GM10248 (cell line): ENCODE results near the gene ITM2C.

Experiments used
- CTCF ChIA-PET: fragments of 300-600 bp; sonication (Branson Sonifier 250); formaldehyde crosslinking; extraction: SDS; loops from one replicate; lab custom pipeline; 2021; ENCODE audit warnings: antibody characterized with exemption; lab: Yijun Ruan, JAX
- POLR2A ChIA-PET: fragments of 350-650 bp; sonication (Branson Sonifier 250); formaldehyde crosslinking; extraction: SDS; loops from one replicate; lab custom pipeline; 2020; ENCODE audit warnings: antibody characterized with exemption; lab: Yijun Ruan, JAX
- DNase-seq: peaks from one replicate; pipeline ENCODE4 v3.0.0; 2012; ENCODE audit errors: extremely low spot score
- TF ChIP-seq, protein P1 (sequence below): IDR thresholded peaks from 2 replicates; pipeline ENCODE4 v1.5.1; 2012; ENCODE audit warnings: mild to moderate bottlenecking, low read depth; ENCODE audit errors: extremely low read depth, missing control alignments, control extremely low read depth

Gene ITM2C

DNA sequence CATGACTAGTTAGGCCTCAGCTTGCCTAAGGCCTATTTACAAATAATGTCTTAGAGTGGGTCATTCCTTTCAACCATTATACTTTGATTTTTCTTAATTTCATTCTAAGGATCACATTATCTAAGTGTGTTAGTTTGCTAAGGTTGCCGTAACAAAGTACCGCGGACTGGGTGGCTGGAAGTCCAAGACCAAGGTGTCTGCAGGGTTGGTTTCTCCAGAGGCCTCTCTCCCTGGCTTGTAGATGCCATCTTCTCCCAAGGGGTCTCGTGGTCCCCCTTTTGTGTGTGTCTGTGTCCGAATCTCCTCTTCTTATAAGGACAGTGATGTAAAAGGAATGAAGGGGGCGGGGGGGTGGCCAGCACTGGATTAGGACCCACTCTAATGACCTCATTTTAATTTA, 18.4 kb upstream of the ITM2C start:
- DNase-seq, result no peak
- ChIA-PET CTCF (interaction anchor here (0.7 to 4.3 kb wide), 6 partner anchors 13 to 140 kb away, joined by 3 to 39 read pairs (median 6); partner anchors contain the start of gene ITM2C), POLR2A (no interaction called here)
- TF ChIP-seq, protein P1, sequence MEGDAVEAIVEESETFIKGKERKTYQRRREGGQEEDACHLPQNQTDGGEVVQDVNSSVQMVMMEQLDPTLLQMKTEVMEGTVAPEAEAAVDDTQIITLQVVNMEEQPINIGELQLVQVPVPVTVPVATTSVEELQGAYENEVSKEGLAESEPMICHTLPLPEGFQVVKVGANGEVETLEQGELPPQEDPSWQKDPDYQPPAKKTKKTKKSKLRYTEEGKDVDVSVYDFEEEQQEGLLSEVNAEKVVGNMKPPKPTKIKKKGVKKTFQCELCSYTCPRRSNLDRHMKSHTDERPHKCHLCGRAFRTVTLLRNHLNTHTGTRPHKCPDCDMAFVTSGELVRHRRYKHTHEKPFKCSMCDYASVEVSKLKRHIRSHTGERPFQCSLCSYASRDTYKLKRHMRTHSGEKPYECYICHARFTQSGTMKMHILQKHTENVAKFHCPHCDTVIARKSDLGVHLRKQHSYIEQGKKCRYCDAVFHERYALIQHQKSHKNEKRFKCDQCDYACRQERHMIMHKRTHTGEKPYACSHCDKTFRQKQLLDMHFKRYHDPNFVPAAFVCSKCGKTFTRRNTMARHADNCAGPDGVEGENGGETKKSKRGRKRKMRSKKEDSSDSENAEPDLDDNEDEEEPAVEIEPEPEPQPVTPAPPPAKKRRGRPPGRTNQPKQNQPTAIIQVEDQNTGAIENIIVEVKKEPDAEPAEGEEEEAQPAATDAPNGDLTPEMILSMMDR, result no peak

DNA sequence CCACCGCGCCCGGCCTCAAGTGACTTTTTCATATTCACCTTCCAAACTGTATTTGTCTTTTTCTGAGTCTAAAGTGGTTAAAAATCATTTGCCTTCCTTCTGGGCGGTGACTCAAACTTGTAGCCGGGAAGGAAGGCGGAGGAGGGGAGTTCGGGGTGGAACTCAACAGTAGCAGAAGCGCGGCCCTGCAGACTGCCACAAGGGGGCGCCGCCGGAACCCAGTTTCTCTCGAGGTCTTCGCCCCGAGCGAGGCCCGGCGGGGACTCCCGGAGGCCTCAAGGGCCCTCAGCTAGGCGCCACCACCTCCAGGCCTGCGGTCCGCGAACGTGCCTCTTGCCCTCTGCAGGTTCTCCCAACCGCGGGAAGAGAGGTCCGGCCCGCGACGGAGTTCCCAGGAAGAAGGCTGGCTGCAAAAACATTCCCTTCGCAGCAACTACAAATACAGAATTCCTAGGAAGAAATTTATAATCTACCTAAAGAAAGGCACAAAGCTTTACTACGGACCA, 16.8 kb upstream of the ITM2C start:
- ChIA-PET POLR2A (interaction anchor here (0.6 kb wide), 1 partner anchor 144 kb away, joined by 6 read pairs; no protein-coding TSS in a partner anchor), CTCF (interaction anchor here (0.6 to 4.3 kb wide), 38 partner anchors 8 to 565 kb away, joined by 3 to 39 read pairs (median 5); partner anchors contain the start of gene ITM2C)
- TF ChIP-seq, protein P1, result peak; percentile 91
- peak; percentile 92 for DNase-seq

DNA sequence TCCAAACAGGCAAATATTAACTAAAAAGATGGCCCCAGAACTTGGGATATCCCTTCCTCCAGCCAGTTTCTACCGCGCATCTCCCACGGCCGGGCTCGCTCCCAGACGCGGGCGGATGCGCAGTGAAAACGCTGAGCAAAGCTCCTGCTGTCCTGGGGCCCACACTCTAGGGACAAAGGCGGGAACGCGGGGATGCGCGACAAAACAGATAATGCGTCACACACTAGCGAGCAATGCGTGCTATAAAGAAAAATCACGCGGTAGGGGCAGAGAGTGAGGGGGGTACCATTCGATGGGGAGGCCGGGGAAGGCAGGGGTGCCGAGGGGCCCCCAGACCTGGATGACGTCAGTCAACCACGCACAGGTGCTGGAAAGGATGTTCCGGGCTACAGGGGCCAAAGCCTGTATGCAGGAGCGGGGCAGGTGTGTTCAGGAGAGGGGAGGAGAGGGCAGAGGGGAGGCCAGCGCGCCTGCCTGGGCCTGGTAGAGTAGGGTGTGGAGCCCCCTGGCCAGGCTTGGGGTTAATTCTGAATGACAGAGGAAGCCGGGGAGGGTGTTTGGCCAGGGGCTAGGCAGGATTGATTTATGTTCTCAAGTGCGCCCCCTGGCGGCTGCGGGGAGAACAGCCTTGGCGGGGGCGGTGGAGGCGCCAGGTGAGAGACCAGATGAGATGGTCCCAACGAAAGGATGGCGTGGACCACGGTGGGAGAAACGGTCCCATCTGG, 14.9 kb upstream of the ITM2C start:
- CTCF ChIA-PET, result interaction anchor here (0.8 to 4.3 kb wide), 24 partner anchors 12 to 220 kb away, joined by 3 to 39 read pairs (median 4); partner anchors contain the start of gene ITM2C
- POLR2A ChIA-PET, result no interaction called here
- TF ChIP-seq, protein P1, result peak; percentile 95
- DNase-seq, result peak; percentile 84

DNA sequence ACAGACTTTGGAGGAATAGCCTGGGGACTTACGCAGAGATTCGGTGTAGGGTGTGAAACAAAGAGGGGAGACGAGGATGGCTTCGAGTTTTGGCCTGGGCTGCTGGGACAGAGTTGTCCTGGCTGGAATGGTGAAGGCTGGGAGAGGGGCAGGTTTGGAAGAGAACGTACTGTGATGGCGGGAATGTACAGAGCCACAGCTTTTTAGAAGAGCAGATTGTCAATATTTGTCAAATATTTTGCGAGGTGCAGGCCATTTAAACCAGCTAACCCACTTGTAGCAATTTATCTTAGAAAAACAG, 14.4 kb upstream of the ITM2C start:
- TF ChIP-seq, protein P1, result no peak
- POLR2A ChIA-PET, result no interaction called here
- DNase-seq, result no peak
- CTCF ChIA-PET, result interaction anchor here (0.7 to 1.6 kb wide), 21 partner anchors 9 to 695 kb away, joined by 3 to 16 read pairs (median 4); partner anchors contain the start of gene ITM2C

DNA sequence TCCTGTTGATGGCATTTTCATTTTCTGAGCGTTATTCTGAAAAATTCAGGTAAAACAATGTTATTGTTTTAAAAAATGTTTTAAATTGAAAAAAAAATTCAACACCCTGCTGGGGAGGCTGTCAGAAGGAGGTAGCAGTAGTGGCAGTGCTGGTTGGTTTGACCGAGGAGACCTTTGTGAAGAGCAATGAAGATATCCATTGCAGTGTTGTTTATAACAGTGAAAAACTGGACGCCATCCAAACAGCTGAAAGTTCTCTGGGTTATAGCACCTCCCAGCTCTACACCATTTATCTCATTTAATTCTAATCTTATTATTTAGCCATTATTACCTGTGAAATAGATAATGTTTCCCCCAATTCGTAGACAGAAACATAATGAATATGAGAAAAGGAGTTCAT, 12.6 kb upstream of the ITM2C start:
- CTCF ChIA-PET, result interaction anchor here (0.8 to 5.5 kb wide), 9 partner anchors 12 to 599 kb away, joined by 3 to 23 read pairs (median 4); partner anchors contain the start of gene ITM2C
- POLR2A ChIA-PET, result no interaction called here
- TF ChIP-seq, protein P1, result no peak
- DNase-seq, result no peak

DNA sequence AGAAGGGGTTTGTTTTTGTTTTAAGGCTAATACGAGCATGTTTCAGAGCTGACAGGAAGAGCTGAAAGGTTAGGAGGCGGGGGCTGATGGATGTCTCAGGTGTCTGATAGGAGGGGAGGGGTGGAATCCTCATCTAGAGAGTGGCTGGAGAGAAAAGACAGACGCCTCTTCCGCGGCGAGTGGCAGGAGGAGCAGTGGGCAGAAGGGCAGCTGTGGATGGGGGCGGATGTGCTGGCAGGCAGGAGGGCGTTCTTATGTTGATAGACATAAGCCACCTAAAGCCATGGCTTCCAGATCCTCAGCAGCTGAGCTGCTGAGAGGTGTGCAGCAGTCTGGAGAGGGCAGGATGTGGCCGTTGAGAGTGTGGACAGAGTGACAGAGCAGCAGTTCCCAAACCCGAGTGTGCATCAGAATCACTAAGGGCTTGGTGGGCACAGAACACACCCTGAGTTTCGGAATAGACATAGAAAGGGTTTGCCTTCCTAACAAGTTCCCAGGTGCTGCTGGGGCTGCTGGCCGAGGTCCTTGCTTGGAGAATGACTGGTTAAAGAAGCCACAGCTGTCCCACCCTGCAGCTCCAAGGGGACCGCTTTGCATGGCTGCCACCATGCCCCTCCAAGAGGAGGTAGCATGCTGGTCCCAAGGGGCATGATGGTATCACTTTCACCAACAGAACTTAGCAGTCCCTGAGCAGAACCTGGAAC, 3.0 kb upstream of the ITM2C start:
- DNase-seq, result no peak
- TF ChIP-seq, protein P1, result no peak
- ChIA-PET POLR2A (no interaction called here), CTCF (interaction anchor here (0.8 to 2.0 kb wide), 10 partner anchors 11 to 126 kb away, joined by 3 to 7 read pairs (median 5); no protein-coding TSS in a partner anchor)
